Neural crest cell (in vitro differentiated cells): ENCODE data around the gene TEAD4. TPM values are rescaled to one million over a fixed set of nuclear protein-coding genes. Genes with fewer than 3 reads are reported as not detected.
A peak's percentile ranks its signal among the peaks of the same experiment; 100 is the strongest.

Experiments used
- DNase-seq: peaks from one replicate; pipeline ENCODE4 v3.0.0; 2021; ENCODE audit warnings: low read depth, mixed read lengths, low spot score
- H3K27ac Mint-ChIP-seq: one replicate; pipeline ENCODE4 v1.8.0; 2021; ENCODE audit warnings: mild to moderate bottlenecking, mixed read lengths; ENCODE audit not compliant: unreplicated experiment
- H3K27me3 Mint-ChIP-seq: 2 replicates; pipeline ENCODE4 v1.8.0; 2021; ENCODE audit warnings: low read depth, mild to moderate bottlenecking, mixed read lengths
- H3K36me3 Mint-ChIP-seq: 2 replicates; pipeline ENCODE4 v1.8.0; 2021; ENCODE audit warnings: low read depth, mild to moderate bottlenecking, mixed read lengths
- H3K4me1 Mint-ChIP-seq: 2 replicates; pipeline ENCODE4 v1.8.0; 2021; ENCODE audit warnings: mixed read lengths
- H3K4me3 Mint-ChIP-seq: one replicate; pipeline ENCODE4 v1.8.0; 2021; ENCODE audit warnings: mild to moderate bottlenecking, mixed read lengths
- H3K9me3 Mint-ChIP-seq: 2 replicates; pipeline ENCODE4 v1.8.0; 2021; ENCODE audit warnings: mixed read lengths
- CTCF ChIP-seq: fragments of 200-600 bp; sonication (generic); conservative IDR thresholded peaks from 2 replicates; pipeline ENCODE4 v1.5.0; 2021; ENCODE audit warnings: antibody characterized with exemption, mild to moderate bottlenecking
- total RNA-seq: library from RNA; stranded (reverse); gene quantifications from 2 replicates; pipeline ENCODE4 v1.2.1, GENCODE V29; 2021

TEAD4 gene
- total RNA-seq, 1 donor from 2014 or later: 30.9 TPM

- H3K4me3 Mint-ChIP-seq: no peak overlapping the region
- no peaks in the 10 kb centered on the region for H3K4me1 Mint-ChIP-seq
- TF ChIP-seq CTCF: no peak
- H3K36me3 Mint-ChIP-seq: no peaks in the 10 kb centered on the region
- DNase-seq: no peak
- no peaks in the 10 kb centered on the region for H3K9me3 Mint-ChIP-seq
- H3K27ac Mint-ChIP-seq: no peak overlapping the region
- no peaks in the 10 kb centered on the region for H3K27me3 Mint-ChIP-seq
Observed at GRCh38 chr12:3054374-3054773, 95.2 kb downstream of the TEAD4 start.

- no peak for DNase-seq
- peak overlapping the region; percentile 22 for H3K27ac Mint-ChIP-seq
- H3K4me3 Mint-ChIP-seq: no peak overlapping the region
- H3K27me3 Mint-ChIP-seq: no peaks in the 10 kb centered on the region
- H3K36me3 Mint-ChIP-seq: no peaks in the 10 kb centered on the region
- H3K9me3 Mint-ChIP-seq: no peaks in the 10 kb centered on the region
- no peaks in the 10 kb centered on the region for H3K4me1 Mint-ChIP-seq
- no peak for TF ChIP-seq CTCF
Observed at GRCh38 chr12:3055026-3055703, 96.0 kb downstream of the TEAD4 start.

- Mint-ChIP-seq H3K27me3 (peaks cover 2% of the 10 kb centered on the region), H3K4me3 (no peak overlapping the region), H3K36me3 (no peaks in the 10 kb centered on the region), H3K4me1 (no peaks in the 10 kb centered on the region), H3K9me3 (no peaks in the 10 kb centered on the region), H3K27ac (peak overlapping the region; percentile 47)
- no peak for TF ChIP-seq CTCF
- no peak for DNase-seq
Observed at GRCh38 chr12:3055704-3056467, 96.7 kb downstream of the TEAD4 start.

GRCh38 chr12:3061059-3061458 is 101.9 kb downstream of the TEAD4 start:
- no peak overlapping the region for H3K27ac Mint-ChIP-seq
- H3K36me3 Mint-ChIP-seq: no peaks in the 10 kb centered on the region
- peaks cover 18% of the 10 kb centered on the region for H3K27me3 Mint-ChIP-seq
- no peak for DNase-seq
- no peak overlapping the region for H3K4me3 Mint-ChIP-seq
- no peaks in the 10 kb centered on the region for H3K4me1 Mint-ChIP-seq
- TF ChIP-seq CTCF: no peak
- no peaks in the 10 kb centered on the region for H3K9me3 Mint-ChIP-seq

GRCh38 chr12:3061501-3062215 is 102.5 kb downstream of the TEAD4 start:
- Mint-ChIP-seq H3K36me3 (no peaks in the 10 kb centered on the region), H3K27ac (no peak overlapping the region), H3K9me3 (no peaks in the 10 kb centered on the region), H3K4me1 (no peaks in the 10 kb centered on the region), H3K27me3 (peaks cover 18% of the 10 kb centered on the region), H3K4me3 (no peak overlapping the region)
- no peak for TF ChIP-seq CTCF
- no peak for DNase-seq
